GM19025 (cell line): Measurements from ENCODE around the gene OR4C6.
A peak's percentile ranks its signal among the peaks of the same experiment; 100 is the strongest.

Source experiments
- ATAC-seq: cut with Tn5 transposase; IDR thresholded peaks from one replicate; pipeline ENCODE4 v1.9.1; 2021; ENCODE audit warnings: mild to moderate bottlenecking, low read depth, moderate library complexity; ENCODE audit not compliant: unreplicated experiment

Gene OR4C6

DNA sequence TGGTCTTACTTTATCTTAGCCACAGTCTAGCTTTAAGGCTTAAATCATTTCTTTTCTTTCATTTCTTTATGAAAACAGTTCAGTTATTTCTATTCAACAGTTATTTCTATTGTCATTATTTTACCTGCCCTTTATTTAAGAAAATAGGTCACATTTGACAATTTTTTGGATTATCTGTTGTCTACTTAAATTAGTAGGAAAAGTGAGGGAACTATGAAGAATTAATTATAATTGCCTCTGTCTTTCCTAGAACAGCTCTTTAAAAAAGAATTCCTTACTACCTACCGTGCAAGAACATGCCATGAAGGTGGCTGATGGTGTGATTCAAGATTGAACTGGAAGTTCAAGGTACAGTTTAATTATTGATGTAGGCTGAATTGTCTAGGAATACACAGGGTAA, at the start of gene OR4C6:
Gene OR4C6 (plus strand): TSS at position 301 of the 400 bp plus-strand sequence. CDS start 2,966 bp downstream, outside the sequence.
- ATAC-seq, result no peak

DNA sequence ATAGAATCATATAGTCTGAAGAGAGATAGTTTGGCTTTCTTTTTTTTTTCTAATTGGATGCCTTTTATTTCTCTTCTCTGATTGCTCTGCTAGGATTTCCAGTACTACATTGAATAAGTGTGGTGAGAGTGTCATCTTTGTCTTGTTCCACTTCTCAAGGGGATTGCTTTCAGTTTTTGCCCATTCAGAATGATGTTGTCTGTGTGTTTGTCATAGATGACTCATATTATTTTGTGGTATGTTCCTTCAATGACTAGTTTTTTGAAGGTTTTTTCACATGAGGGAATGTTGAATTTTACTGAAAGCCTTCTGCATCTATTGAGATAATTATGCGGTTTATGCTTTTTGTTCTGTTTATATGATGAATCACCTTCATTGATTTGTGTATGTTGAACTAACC, 37.5 kb upstream of the OR4C6 start:
- ATAC-seq, result no peak

DNA sequence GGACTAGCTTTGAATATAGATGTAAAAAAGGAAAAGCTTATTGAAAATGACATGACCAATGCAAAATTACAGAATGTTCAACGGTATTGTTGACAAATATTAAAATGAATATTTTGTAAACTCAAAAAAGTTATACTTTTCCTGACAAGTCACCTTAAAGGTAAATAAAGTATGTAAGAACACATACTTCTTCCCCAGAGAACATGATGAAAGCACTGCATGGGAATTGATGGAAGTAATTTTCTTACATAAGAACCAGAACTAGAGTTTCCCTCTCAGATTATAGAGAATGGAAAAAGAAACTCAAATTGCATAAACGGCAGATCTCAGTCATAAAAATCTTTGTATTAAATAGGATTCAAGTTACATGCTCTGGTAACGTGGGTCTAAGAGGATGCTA, 27.2 kb upstream of the OR4C6 start, which contains the start of gene OR4P4:
Gene OR4P4 (plus strand): TSS at position 301 of the 400 bp plus-strand sequence.
- no peak for ATAC-seq

DNA sequence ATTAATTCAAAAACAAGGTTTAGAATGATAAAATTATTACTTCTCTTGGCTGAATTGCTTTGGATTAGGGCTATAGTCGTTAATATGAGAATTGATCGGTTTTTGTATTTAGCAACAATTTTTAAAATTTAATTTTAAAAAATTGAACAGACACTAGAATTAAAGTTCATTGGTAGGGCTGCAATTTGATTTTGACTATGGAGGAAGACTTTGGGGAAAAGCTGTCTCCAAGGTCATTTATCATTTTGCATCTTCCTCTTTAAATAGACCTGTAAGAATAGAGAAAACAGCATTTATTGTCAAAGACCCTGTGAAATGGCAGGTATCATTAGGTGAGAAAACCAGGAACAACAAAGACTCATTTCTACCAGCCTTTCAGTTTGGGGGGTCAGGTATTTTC, 14.0 kb upstream of the OR4C6 start, which contains the start of gene OR4S2:
Gene OR4S2 (plus strand): TSS at position 301 of the 400 bp plus-strand sequence. CDS start 2,577 bp downstream, outside the sequence.
- no peak for ATAC-seq

DNA sequence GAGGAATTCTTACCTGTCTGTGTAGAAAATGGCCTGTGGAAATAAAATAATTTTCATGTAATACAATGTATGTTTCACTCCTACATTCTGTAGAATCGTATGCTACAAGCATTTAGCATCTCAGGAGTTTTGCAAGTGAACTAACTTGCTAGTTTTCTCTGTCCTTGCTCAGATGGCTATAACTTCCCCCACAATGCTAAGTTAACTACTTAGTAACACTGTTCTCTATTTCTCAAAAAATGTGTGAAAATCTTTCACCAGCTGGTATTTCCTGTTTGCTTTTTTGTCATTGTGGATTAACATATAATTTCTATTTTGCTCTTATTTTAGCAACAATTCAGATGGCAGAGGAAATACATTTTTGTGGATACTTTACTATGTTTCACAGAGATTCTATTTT, 9.4 kb upstream of the OR4C6 start:
- no peak for ATAC-seq

DNA sequence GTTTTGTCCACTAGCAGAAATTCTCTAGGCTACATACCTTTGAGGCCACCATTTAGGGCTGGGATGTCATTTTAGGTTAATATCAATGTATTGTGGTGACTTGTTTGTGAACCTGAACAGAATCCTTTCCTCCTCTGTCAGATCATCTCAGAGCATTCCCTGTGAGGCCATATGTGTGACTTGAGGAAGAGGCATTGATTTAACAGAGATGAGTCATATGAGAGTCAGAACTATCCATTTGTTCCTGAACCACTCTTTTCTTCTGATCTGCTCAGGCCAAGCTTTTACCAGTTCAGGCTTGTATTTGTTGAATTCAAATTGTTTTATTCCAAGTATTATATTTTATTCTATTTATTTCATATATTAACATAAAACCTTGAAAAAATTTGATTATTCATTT, 6.9 kb upstream of the OR4C6 start:
- ATAC-seq, result no peak

DNA sequence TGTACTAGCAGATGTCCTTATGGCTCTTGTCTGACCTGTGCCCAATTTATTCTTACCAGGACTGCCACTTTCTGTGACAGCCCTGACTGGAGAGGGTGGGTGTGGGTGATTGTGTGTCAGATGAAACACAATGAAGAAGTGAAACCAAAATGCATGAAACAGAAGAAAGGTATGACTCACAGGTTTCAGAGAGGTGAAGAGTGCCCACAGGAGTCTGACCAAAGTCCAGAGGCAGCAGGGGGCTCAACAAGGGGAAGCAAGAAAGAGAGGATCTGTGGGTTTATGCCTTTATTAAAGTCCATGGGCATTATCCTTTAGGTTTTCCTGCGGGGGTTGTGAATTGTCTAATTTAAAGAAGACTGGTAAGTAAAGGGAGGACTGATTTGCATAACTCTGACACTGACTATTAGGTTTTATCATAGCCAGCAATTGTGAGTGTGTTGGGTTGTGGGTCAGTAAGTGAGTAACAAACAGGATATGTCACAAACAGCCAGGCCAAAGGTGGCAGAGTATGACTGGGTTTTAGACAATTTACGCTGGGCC, 3.9 kb upstream of the OR4C6 start:
- peak; percentile 89 for ATAC-seq

DNA sequence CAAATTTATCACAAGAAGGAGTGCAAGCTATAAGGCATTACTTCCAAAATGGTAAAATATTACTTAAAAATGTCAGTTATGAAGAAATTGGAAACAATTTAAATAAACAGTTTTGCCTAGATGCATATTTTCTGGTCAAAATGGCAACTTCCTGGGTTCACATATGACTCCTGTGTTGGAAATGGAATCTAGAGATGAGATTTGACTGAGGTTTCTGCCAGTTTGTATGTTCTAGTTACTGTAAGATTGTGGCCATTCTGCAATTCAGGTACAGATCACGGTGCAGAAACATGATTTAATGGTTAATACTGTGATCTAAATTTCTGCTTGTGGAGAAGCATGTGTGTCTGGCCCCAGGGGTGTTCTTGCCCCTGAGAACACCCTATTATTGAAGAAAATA, 3.4 kb upstream of the OR4C6 start:
- ATAC-seq, result peak; percentile 39

DNA sequence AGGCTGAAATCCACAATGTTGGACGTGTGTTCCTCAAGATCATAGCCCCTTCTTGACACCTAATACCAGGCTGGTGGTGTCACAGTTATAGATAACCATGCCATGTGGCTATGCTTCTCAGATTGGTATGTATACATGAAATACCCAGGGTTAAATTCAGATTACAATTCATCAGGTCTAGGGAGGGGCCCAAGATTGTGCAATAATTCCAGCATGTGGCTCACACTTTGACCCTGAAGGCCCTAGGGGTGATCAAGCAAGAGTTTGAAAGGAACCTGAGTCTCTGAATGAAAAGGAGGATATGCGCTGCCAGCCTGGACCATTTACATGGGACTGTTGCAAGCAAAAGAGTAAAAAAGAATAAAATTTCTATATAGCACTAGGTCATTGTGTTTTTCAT, 7.4 kb downstream of the OR4C6 start:
- no peak for ATAC-seq

DNA sequence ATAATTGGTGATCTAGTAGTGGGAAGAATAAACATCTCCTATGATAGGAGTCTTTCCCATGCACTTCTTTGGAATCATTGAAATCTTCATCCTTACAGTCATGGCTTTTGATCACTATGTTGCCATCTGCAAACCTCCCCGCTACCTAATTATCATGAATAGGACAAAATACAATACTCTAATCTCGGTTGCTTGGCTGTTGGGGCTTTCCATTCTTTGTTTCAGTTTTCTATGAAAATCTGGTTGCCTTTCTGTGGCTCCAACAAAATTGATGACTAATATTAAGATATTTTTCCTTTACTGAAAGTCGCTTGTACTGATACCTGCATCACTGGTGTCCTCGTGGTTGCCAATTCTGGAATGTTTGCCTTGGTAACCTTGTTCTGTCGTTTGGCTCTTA, 11.9 kb downstream of the OR4C6 start:
- no peak for ATAC-seq

DNA sequence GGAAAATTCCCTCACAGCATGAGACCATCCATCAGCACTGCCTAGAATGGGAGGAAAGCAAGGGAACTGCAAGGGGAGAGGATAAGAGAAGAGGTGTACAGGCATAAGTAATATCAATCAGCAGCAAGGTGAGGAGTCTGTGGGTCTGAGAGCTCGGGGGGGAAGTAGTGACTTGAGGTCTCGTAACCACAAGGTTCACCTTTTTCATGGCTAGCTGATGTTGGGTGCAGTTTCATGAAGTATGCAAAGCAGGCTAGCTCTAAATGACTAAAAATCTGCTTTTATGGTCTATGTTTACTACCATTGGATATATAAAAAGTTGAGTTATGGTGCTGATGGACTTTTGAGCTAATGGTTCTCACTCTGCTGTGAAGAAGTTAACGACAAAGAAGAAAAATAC, 35.8 kb downstream of the OR4C6 start:
- ATAC-seq, result peak; percentile 95

DNA sequence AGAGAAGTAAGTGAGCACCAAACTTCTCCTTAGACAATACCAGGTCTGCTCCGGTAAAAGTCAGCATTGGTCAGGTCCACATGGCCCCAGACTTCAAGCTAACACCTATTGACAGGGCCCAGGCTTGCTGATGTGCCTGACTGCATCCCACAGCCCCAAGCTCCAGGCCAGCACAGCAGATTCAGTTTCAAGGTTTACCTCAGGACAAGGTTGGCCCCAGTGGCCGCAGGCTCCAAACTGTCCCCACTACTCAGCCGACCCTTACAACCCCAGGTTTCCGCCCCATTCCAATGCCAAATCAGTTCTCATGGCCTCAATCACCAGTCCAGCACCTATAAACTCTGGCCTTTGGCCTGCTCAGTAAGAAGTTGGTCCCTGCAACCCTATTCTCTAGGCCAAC, 39.4 kb downstream of the OR4C6 start:
- no peak for ATAC-seq

DNA sequence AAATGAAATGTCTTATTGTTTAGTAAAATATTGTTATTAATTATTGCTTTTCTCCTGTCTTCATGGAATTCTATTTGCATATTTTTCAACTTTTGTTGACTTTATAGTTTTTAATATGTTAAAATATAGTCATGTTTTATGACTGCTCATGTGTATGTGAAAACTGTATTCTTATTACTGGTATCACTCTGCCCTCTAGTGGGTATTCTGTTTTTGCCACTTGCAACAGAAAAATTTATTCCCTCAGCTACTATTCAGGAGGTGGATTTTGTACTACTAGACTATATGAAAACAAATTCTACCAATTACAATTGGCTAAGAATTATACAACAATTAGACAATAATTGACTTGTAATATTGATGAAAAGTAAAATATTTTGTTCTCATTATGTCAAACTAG, 45.0 kb downstream of the OR4C6 start:
- no peak for ATAC-seq

DNA sequence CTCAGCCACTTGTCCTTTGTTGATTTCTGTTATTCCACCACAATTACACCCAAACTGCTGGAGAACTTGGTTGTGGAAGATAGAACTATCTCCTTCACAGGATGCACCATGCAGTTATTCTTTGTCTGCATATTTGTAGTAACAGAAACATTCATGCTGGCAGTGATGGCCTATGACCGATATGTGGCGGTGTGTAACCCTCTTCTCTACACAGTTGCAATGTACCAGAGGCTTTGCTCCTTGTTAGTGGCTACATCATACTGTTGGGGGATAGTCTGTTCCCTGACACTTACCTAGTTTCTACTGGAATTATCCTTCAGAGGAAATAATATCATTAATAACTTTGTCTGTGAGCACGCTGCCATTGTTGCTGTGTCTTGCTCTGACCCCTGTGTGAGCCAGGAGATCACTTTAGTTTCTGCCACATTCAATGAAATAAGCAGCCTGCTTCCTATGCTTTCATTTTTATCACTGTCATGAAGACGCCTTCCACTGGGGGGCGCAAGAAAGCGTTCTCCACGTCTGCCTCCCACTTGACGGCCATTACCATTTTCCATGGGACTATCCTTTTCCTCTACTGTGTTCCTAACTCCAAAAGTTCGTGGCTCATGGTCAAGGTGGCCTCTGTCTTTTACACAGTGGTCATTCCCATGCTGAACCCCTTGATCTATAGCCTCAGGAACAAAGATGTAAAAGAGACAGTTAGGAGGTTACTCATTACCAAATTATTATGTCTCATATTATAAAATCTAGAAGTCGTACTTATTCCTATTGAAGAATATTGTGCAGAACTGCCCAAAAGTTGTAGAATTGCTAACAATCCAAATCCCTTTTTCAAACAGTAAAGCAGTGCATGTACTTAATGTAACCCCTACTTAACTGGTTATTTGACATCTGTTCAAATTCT, 53.2 kb downstream of the OR4C6 start:
- no peak for ATAC-seq
